ENCODE measurements around the gene KLF14.

GRCh38 chr7:130721486-130722277 lies 12.3 kb downstream of the KLF14 start:
- TF ChIP-seq CTCF (IDR thresholded peaks at IDR 0.05) (no peak), EZH2 (IDR thresholded peaks at IDR 0.05; ENCODE audit: borderline replicate concordance, insufficient read depth, low read depth, low read length, poor library complexity, severe bottlenecking) (no peak)
